HFFc6 (cell line): ENCODE measurements around the gene ZSWIM3. TPM values are rescaled to one million over a fixed set of nuclear protein-coding genes. Genes with fewer than 3 reads are reported as not detected.
A peak's percentile ranks its signal among the peaks of the same experiment; 100 is the strongest.

ENCODE experiments used
- DNase-seq: peaks from one replicate; pipeline ENCODE4 v3.0.0-alpha.2; 2018
- H3K27ac Mint-ChIP-seq: 2 replicates; pipeline ENCODE4 v1.8.0; 2020; ENCODE audit warnings: mild to moderate bottlenecking, mixed read lengths
- H3K27me3 Mint-ChIP-seq: 2 replicates; pipeline ENCODE4 v1.8.0; 2021; ENCODE audit warnings: mild to moderate bottlenecking, moderate library complexity, mixed read lengths; ENCODE audit not compliant: insufficient read depth
- H3K36me3 Mint-ChIP-seq: 2 replicates; pipeline ENCODE4 v1.8.0; 2021; ENCODE audit warnings: low read depth, mixed read lengths
- H3K4me1 Mint-ChIP-seq: 2 replicates; pipeline ENCODE4 v1.8.0; 2020; ENCODE audit warnings: low read depth, mixed read lengths
- H3K4me3 Mint-ChIP-seq: 2 replicates; pipeline ENCODE4 v1.8.0; 2020; ENCODE audit warnings: mild to moderate bottlenecking, moderate library complexity, mixed read lengths
- H3K9me3 Mint-ChIP-seq: 2 replicates; pipeline ENCODE4 v1.8.0; 2020; ENCODE audit warnings: mild to moderate bottlenecking, mixed read lengths
- CTCF ChIP-seq: fragments of 200-600 bp; sonication (generic); IDR thresholded peaks from 2 replicates; pipeline ENCODE4 v1.5.0; 2021; ENCODE audit warnings: antibody characterized with exemption, mild to moderate bottlenecking
- total RNA-seq, 6 experiments: library from RNA; stranded (reverse); fragmentation: NEBNext Ultra II Directional; extraction: Animal tissue kit (Norgen Biotek cat#: 25700); gene quantifications; 2 replicates in 1 of 6; 3 replicates in 5 of 6; pipeline ENCODE4 v1.2.3, GENCODE V29; 2021

ZSWIM3 gene
- total RNA-seq, 6 experiments from 2014 or later = 2.3 to 4.0 (median 2.7) TPM

GRCh38 chr20:45909817-45910669 lies 52.6 kb downstream of the ZSWIM3 start:
- H3K27ac Mint-ChIP-seq = peak overlapping the region; percentile 80; the same call in 1 of the 2 replicates
- H3K4me1 Mint-ChIP-seq = peaks cover 34% of the 10 kb centered on the region
- peaks cover 9% of the 10 kb centered on the region for H3K27me3 Mint-ChIP-seq
- H3K36me3 Mint-ChIP-seq = peaks cover 5% of the 10 kb centered on the region
- no peak for TF ChIP-seq CTCF
- no peaks in the 10 kb centered on the region for H3K9me3 Mint-ChIP-seq
- DNase-seq = no peak
- H3K4me3 Mint-ChIP-seq = peak overlapping the region; percentile 60

- TF ChIP-seq CTCF = no peak
- Mint-ChIP-seq H3K27me3 (peaks cover 8% of the 10 kb centered on the region), H3K27ac (peak overlapping the region; percentile 80), H3K4me1 (peaks cover 26% of the 10 kb centered on the region), H3K9me3 (no peaks in the 10 kb centered on the region), H3K36me3 (peaks cover 5% of the 10 kb centered on the region), H3K4me3 (peak overlapping the region; percentile 85)
- DNase-seq = peak; percentile 95
These were observed 53.5 kb downstream of the ZSWIM3 start for GRCh38 chr20:45910670-45911485.

GRCh38 chr20:45911486-45912343 lies 54.3 kb downstream of the ZSWIM3 start, which contains the start of gene PLTP:
Gene PLTP (minus strand): TSS chr20:45912155. CDS start chr20:45911452, 703 bp downstream.
- no peaks in the 10 kb centered on the region for H3K9me3 Mint-ChIP-seq
- peaks cover 5% of the 10 kb centered on the region for H3K36me3 Mint-ChIP-seq
- DNase-seq = peak; percentile 32
- H3K27ac Mint-ChIP-seq = peak within 1 kb of the TSS; percentile 80
- peaks cover 20% of the 10 kb centered on the region for H3K4me1 Mint-ChIP-seq
- TF ChIP-seq CTCF = no peak
- peaks cover 10% of the 10 kb centered on the region for H3K27me3 Mint-ChIP-seq
- H3K4me3 Mint-ChIP-seq = peak within 1 kb of the TSS; percentile 85

- peak overlapping the region; percentile 85 for H3K4me3 Mint-ChIP-seq
- H3K36me3 Mint-ChIP-seq = peaks cover 5% of the 10 kb centered on the region
- H3K4me1 Mint-ChIP-seq = peaks cover 20% of the 10 kb centered on the region
- H3K27me3 Mint-ChIP-seq = peaks cover 8% of the 10 kb centered on the region
- peak overlapping the region; percentile 60 for H3K27ac Mint-ChIP-seq
- DNase-seq = no peak
- no peaks in the 10 kb centered on the region for H3K9me3 Mint-ChIP-seq
- no peak for TF ChIP-seq CTCF
These were observed 54.9 kb downstream of the ZSWIM3 start for GRCh38 chr20:45912344-45912682.

- no peak for DNase-seq
- H3K27ac Mint-ChIP-seq = no peak overlapping the region
- no peak for TF ChIP-seq CTCF
- peaks cover 5% of the 10 kb centered on the region for H3K36me3 Mint-ChIP-seq
- peaks cover 27% of the 10 kb centered on the region for H3K4me1 Mint-ChIP-seq
- H3K9me3 Mint-ChIP-seq = no peaks in the 10 kb centered on the region
- no peak overlapping the region; the same call in 1 of the 2 replicates for H3K4me3 Mint-ChIP-seq
- peaks cover 8% of the 10 kb centered on the region for H3K27me3 Mint-ChIP-seq
These were observed 55.7 kb downstream of the ZSWIM3 start for GRCh38 chr20:45913116-45913515.
